DND-41 (cell line): Measurements from ENCODE around the gene DCP1A.

ENCODE experiments used
- CTCF ChIP-seq: IDR thresholded peaks from 2 replicates; pipeline ENCODE4 v1.5.1; 2012; ENCODE audit warnings: borderline replicate concordance, low read length, moderate library complexity, mild to moderate bottlenecking; ENCODE audit not compliant: poor library complexity, severe bottlenecking; ENCODE audit errors: extremely low read depth
- EZH2 ChIP-seq: IDR thresholded peaks from 3 replicates; pipeline ENCODE4 v1.6.1; 2012; ENCODE audit warnings: borderline replicate concordance, low read depth, mild to moderate bottlenecking, moderate library complexity, low read length, inconsistent platforms; ENCODE audit not compliant: severe bottlenecking

GRCh38 chr3:53240989-53241972 is 106.1 kb downstream of the DCP1A start:
- TF ChIP-seq CTCF: no peak
- no peak for TF ChIP-seq EZH2
